Hepatocyte (in vitro differentiated cells): ENCODE measurements around the gene SNTG2. TPM values are rescaled to one million over a fixed set of nuclear protein-coding genes. Genes with fewer than 3 reads are reported as not detected.

Source experiments
- DNase-seq: peaks from one replicate; pipeline ENCODE4 v3.0.0-alpha.2; 2016; ENCODE audit warnings: low spot score
- H2AFZ ChIP-seq: fragments of 200-600 bp; sonication (generic); 2 replicates; pipeline ENCODE4 v1.6.0; 2016; ENCODE audit warnings: antibody characterized with exemption, mild to moderate bottlenecking
- H3K27ac ChIP-seq: fragments of 200-600 bp; sonication (generic); 2 replicates; pipeline ENCODE4 v1.5.1; 2016; ENCODE audit warnings: mild to moderate bottlenecking
- H3K27me3 ChIP-seq: fragments of 200-600 bp; sonication (generic); 2 replicates; pipeline ENCODE4 v1.6.1; 2016
- H3K36me3 ChIP-seq: fragments of 200-600 bp; sonication (generic); replicated peaks from 2 replicates; pipeline ENCODE4 v1.5.1; 2016; ENCODE audit warnings: low read depth; ENCODE audit not compliant: insufficient read depth
- H3K4me1 ChIP-seq: fragments of 200-600 bp; sonication (generic); 2 replicates; pipeline ENCODE4 v1.5.1; 2016; ENCODE audit warnings: mild to moderate bottlenecking, moderate library complexity; ENCODE audit not compliant: insufficient read depth
- H3K4me2 ChIP-seq: fragments of 200-600 bp; sonication (generic); 2 replicates; pipeline ENCODE4 v1.6.0; 2016
- H3K4me3 ChIP-seq: fragments of 200-600 bp; sonication (generic); 2 replicates; pipeline ENCODE4 v1.5.1; 2016; ENCODE audit warnings: mild to moderate bottlenecking
- H3K79me2 ChIP-seq: fragments of 200-600 bp; sonication (generic); 2 replicates; pipeline ENCODE4 v1.6.0; 2017; ENCODE audit warnings: mild to moderate bottlenecking
- H3K9me2 ChIP-seq: fragments of 200-600 bp; sonication (generic); replicated peaks from 2 replicates; pipeline ENCODE4 v1.6.0; 2017; ENCODE audit warnings: mild to moderate bottlenecking; ENCODE audit not compliant: insufficient read depth
- H3K9me3 ChIP-seq: fragments of 200-600 bp; sonication (generic); 2 replicates; pipeline ENCODE4 v1.5.1; 2016; ENCODE audit warnings: low read depth, mild to moderate bottlenecking
- H4K20me1 ChIP-seq: fragments of 200-600 bp; sonication (generic); 2 replicates; pipeline ENCODE4 v1.6.0; 2016; ENCODE audit warnings: mild to moderate bottlenecking; ENCODE audit not compliant: insufficient read depth, poor library complexity, severe bottlenecking
- EZH2 ChIP-seq: fragments of 200-600 bp; sonication (generic); IDR thresholded peaks from 2 replicates; pipeline ENCODE4 v1.6.1; 2016; ENCODE audit warnings: antibody characterized with exemption, mild to moderate bottlenecking, borderline replicate concordance
- EZH2phosphoT487 ChIP-seq: fragments of 200-600 bp; sonication (generic); IDR thresholded peaks from one replicate; pipeline ENCODE4 v1.6.1; 2018; ENCODE audit warnings: antibody characterized with exemption, mild to moderate bottlenecking, low read depth, moderate library complexity; ENCODE audit not compliant: unreplicated experiment, severe bottlenecking
- WGBS: methylation state at CpG from one replicate; pipeline ENCODE4 v1.1.6; 2016; ENCODE audit warnings: low lambda C conversion rate; ENCODE audit errors: missing lambda C conversion rate; 5-methylcytosine and 5-hydroxymethylcytosine counted together
- polyA plus RNA-seq: library from polyadenylated mRNA; unstranded; fragments of >200 nt; fragmentation: Nextera tagmentation; extraction: Ambion mirVana; gene quantifications from 2 replicates; pipeline ENCODE4 v1.2.1, GENCODE V29; 2016
- total RNA-seq: library from RNA; depleted of rRNA; stranded (reverse); fragments of >200 nt; gene quantifications from 2 replicates; pipeline ENCODE4 v1.2.3, GENCODE V29; 2014
- TF ChIP-seq, protein P1 (sequence below): fragments of 200-600 bp; sonication (generic); IDR thresholded peaks from 2 replicates; pipeline ENCODE4 v1.5.1; 2016; ENCODE audit warnings: antibody characterized with exemption, mild to moderate bottlenecking; ENCODE audit not compliant: poor library complexity

The SNTG2 gene
- total and polyA plus RNA-seq, 2 experiments from 2014 or later, result not detected

DNA sequence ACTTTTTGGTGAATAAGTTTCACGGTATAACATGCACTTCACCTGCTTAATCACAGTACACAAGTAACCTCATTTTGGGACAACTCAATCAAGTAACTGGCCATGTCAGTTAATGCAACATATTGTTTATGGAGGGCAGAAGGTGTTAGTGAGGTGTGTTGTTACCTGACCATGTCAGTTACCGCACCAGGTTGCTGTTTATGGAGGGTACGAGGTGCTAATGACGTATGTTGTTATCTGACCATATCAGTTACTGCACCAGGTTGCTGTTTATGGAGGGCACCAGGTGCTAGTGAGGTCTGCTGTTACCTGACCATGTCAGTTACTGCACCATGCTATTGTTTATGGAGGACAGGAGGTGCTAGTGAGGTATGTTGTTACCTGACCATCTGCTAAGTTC, 327.5 kb downstream of the SNTG2 start:
- Histone ChIP-seq H3K4me1 (no peaks in the 10 kb centered on the region), H3K4me3 (no peak overlapping the region), H4K20me1 (no peaks in the 10 kb centered on the region), H3K27ac (no peak overlapping the region), H3K9me2 (no peaks in the 10 kb centered on the region), H3K36me3 (no peaks in the 10 kb centered on the region), H2AFZ (no peak overlapping the region), H3K79me2 (no peaks in the 10 kb centered on the region), H3K9me3 (no peaks in the 10 kb centered on the region), H3K27me3 (no peaks in the 10 kb centered on the region), H3K4me2 (no peak overlapping the region)
- DNase-seq, result no peak
- TF ChIP-seq EZH2phosphoT487, result no peak
- TF ChIP-seq, protein P1, sequence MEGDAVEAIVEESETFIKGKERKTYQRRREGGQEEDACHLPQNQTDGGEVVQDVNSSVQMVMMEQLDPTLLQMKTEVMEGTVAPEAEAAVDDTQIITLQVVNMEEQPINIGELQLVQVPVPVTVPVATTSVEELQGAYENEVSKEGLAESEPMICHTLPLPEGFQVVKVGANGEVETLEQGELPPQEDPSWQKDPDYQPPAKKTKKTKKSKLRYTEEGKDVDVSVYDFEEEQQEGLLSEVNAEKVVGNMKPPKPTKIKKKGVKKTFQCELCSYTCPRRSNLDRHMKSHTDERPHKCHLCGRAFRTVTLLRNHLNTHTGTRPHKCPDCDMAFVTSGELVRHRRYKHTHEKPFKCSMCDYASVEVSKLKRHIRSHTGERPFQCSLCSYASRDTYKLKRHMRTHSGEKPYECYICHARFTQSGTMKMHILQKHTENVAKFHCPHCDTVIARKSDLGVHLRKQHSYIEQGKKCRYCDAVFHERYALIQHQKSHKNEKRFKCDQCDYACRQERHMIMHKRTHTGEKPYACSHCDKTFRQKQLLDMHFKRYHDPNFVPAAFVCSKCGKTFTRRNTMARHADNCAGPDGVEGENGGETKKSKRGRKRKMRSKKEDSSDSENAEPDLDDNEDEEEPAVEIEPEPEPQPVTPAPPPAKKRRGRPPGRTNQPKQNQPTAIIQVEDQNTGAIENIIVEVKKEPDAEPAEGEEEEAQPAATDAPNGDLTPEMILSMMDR, result no peak
- TF ChIP-seq EZH2, result no peak
- 84% methylated on average over 4 of the region's 4 CpGs for WGBS

DNA sequence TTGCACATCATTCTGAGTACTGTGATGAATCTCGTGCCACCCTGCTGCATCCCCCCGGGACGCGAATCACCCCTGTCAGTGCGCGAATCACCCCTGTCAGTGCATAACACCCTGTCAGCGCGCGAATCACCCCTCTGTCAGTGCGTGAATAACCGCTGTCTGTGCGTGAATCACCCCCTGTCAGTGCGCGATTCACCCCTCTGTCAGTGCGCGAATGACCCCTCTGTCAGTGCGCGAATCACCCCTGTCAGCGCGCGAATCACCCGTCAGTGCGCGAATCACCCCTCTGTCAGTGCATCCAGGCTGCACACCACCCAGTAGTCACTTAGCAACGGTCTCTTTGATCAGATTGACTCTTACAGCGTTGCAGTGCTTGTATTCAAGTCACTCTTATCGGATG, 328.2 kb downstream of the SNTG2 start:
- Histone ChIP-seq H3K4me2 (no peak overlapping the region), H3K36me3 (no peaks in the 10 kb centered on the region), H3K27ac (no peak overlapping the region), H3K79me2 (no peaks in the 10 kb centered on the region), H4K20me1 (no peaks in the 10 kb centered on the region), H3K9me2 (no peaks in the 10 kb centered on the region), H3K4me3 (no peak overlapping the region), H3K4me1 (no peaks in the 10 kb centered on the region), H3K27me3 (no peaks in the 10 kb centered on the region), H2AFZ (no peak overlapping the region), H3K9me3 (no peaks in the 10 kb centered on the region)
- TF ChIP-seq EZH2 (no peak), EZH2phosphoT487 (no peak)
- TF ChIP-seq, protein P1, result no peak
- 89% methylated on average over 27 of the region's 27 CpGs for WGBS
- no peak for DNase-seq

GRCh38 chr2:1282552-1282951, 331.9 kb downstream of the SNTG2 start:
- 74% methylated on average over 21 of the region's 22 CpGs for WGBS
- Histone ChIP-seq H3K4me2 (no peak overlapping the region), H3K79me2 (no peaks in the 10 kb centered on the region), H3K27me3 (no peaks in the 10 kb centered on the region), H3K9me2 (no peaks in the 10 kb centered on the region), H3K36me3 (no peaks in the 10 kb centered on the region), H3K4me1 (no peaks in the 10 kb centered on the region), H3K27ac (no peak overlapping the region), H2AFZ (no peak overlapping the region), H3K4me3 (no peak overlapping the region), H4K20me1 (no peaks in the 10 kb centered on the region), H3K9me3 (no peaks in the 10 kb centered on the region)
- no peak for DNase-seq
- TF ChIP-seq, protein P1, result no peak
- no peak for TF ChIP-seq EZH2
- TF ChIP-seq EZH2phosphoT487, result no peak
